Stomach (tissue), 19 donors: ENCODE data around the gene B4GALT3. TPM values are rescaled to one million over a fixed set of nuclear protein-coding genes. Genes with fewer than 3 reads are reported as not detected.

ENCODE experiments used
- DNase-seq, 2 donors: peaks; one replicate each; pipeline versions ENCODE4 v3.0.0 to v3.0.0-alpha.2; 2013 to 2019
- H3K27ac ChIP-seq, 5 donors: fragments of 200-600 bp in 4 of 5; sonication (generic) in 4 of 5; one replicate each; pipeline ENCODE4 v1.5.1; 2013 to 2019; ENCODE audit warnings: mild to moderate bottlenecking in 1 of 5, moderate library complexity in 1 of 5
- H3K27me3 ChIP-seq, 3 donors: fragments of 200-600 bp; sonication (generic); one replicate each; pipeline ENCODE4 v1.5.1; 2017 to 2019; ENCODE audit warnings: mixed run types in 1 of 3
- H3K36me3 ChIP-seq, 4 donors: fragments of 200-600 bp; sonication (generic); 1 replicate in 3 of 4; 2 replicates in 1 of 4; pipeline ENCODE4 v1.5.1; 2016 to 2019
- H3K4me1 ChIP-seq, 4 donors: fragments of 200-600 bp; sonication (generic); one replicate each; pipeline ENCODE4 v1.5.1; 2016 to 2019
- H3K4me3 ChIP-seq, 4 donors: fragments of 200-600 bp; sonication (generic) in 3 of 4; one replicate each; pipeline ENCODE4 v1.5.1; 2016 to 2019; ENCODE audit warnings: mild to moderate bottlenecking in 1 of 4
- H3K9me3 ChIP-seq, 4 donors: fragments of 200-600 bp; sonication (generic); one replicate each; pipeline ENCODE4 v1.5.1; 2016 to 2019
- CTCF ChIP-seq, 7 experiments: fragments of 450-650 bp in 4 of 7; fragments of 200-600 bp in 3 of 7; sonication (generic) in 3 of 7; IDR thresholded peaks; one replicate each; pipeline ENCODE4 v1.5.1; 2016 to 2019; ENCODE audit warnings: antibody characterized with exemption in 7 of 7, control low read depth in 2 of 7, mild to moderate bottlenecking in 1 of 7
- EP300 ChIP-seq: sonication (generic); formaldehyde crosslinking; IDR thresholded peaks from one replicate; pipeline ENCODE4 v1.6.1; 2017; ENCODE audit warnings: antibody characterized with exemption
- POLR2A ChIP-seq, 4 donors: fragments of 450-650 bp; IDR thresholded peaks; one replicate each; pipeline ENCODE4 v1.6.1; 2016; ENCODE audit warnings: antibody characterized with exemption in 4 of 4, control low read depth in 2 of 4, mild to moderate bottlenecking in 1 of 4, moderate library complexity in 1 of 4
- POLR2AphosphoS5 ChIP-seq, 3 donors: sonication (generic); formaldehyde crosslinking; IDR thresholded peaks; one replicate each; pipeline ENCODE4 v1.6.1; 2016; ENCODE audit warnings: antibody characterized with exemption in 3 of 3
- WGBS, 5 donors: extraction: QIAGEN DNeasy Blood & Tissue Kit in 3 of 5; methylation state at CpG; one replicate each; pipeline versions ENCODE4 v1.1.5 to v1.1.7; 2013 to 2018; 5-methylcytosine and 5-hydroxymethylcytosine counted together
- intact Hi-C: fragments of 100-400 bp; cut with DNase I; formaldehyde crosslinking; loops from one replicate; pipeline ENCODE4 v1.15.1; 2023; ENCODE audit warnings: low total_unique reads
- long read RNA-seq, 10 donors: transcript quantifications; one replicate each; lab custom pipeline, GENCODE V29; 2026
- polyA plus RNA-seq, 3 donors: library from polyadenylated mRNA; stranded (reverse); fragments of 200-250 nt; gene quantifications; one replicate each; pipeline ENCODE4 v1.2.3, GENCODE V29; 2013
- total RNA-seq, 5 donors: library from RNA; depleted of rRNA; stranded (reverse); fragments of >200 nt; gene quantifications; one replicate each; pipeline versions ENCODE4 v1.1.0 to v1.2.3, GENCODE V29; 2014 to 2016
- donor health status: healthy with polysubstance abuse.
- donor health status: Bipolar disorder and iron deficiency.
- donor health status: healthy.

B4GALT3 gene
- total RNA-seq (10 to 100 TPM; 12.2 to 25.8 (median 17.3) TPM), polyA plus RNA-seq (10 to 100 TPM; 17.5 to 21.7 (median 18.8) TPM)
- long read RNA-seq, donor 1, partial matches to known transcripts = 0 of 10 reads
- long read RNA-seq, donor 1, other reads (novel, unspliced or antisense) = 0 of 10 reads
- long read RNA-seq, donor 2, transcript B4GALT3-209 (2 exons, 308 nt) = major isoform, 6 of 8 reads
- long read RNA-seq, donor 2, partial matches to known transcripts = 0 of 8 reads
- long read RNA-seq, donor 2, other reads (novel, unspliced or antisense) = 0 of 8 reads
- long read RNA-seq, donor 3, partial matches to known transcripts = 0 of 6 reads
- long read RNA-seq, donor 3, other reads (novel, unspliced or antisense) = 0 of 6 reads
- long read RNA-seq, donor 4 = 0 reads
- long read RNA-seq, donor 5, partial matches to known transcripts = 0 of 8 reads
- long read RNA-seq, donor 5, other reads (novel, unspliced or antisense) = 0 of 8 reads
- long read RNA-seq, donor 6 = 0 reads
- long read RNA-seq, donor 7, partial matches to known transcripts = 0 of 1 reads
- long read RNA-seq, donor 7, other reads (novel, unspliced or antisense) = 0 of 1 reads
- long read RNA-seq, donor 8, transcript B4GALT3-209 (2 exons, 308 nt) = major isoform, 5 of 14 reads
- long read RNA-seq, donor 8, partial matches to known transcripts = 5 of 14 reads
- long read RNA-seq, donor 8, other reads (novel, unspliced or antisense) = 0 of 14 reads
- long read RNA-seq, donor 9, partial matches to known transcripts = 0 of 3 reads
- long read RNA-seq, donor 9, other reads (novel, unspliced or antisense) = 0 of 3 reads
- long read RNA-seq, donor 10, partial matches to known transcripts = 0 of 2 reads
- long read RNA-seq, donor 10, other reads (novel, unspliced or antisense) = 0 of 2 reads

GRCh38 chr1:161177112-161177935 is at the start of gene B4GALT3:
Gene B4GALT3, minus strand, starts transcription at chr1:161177507. Its CDS starts 1,447 bp downstream, at chr1:161176060.
- H3K4me1 ChIP-seq = peaks cover 28 to 52% (median 38%) of the 10 kb centered on the region in 4 donors
- peak within 1 kb of the TSS; percentile 71 to 95 (median 82) for H3K4me3 ChIP-seq
- WGBS, 5 donors = 2 to 6% (median 4%) methylated on average over 27 to 50 of the region's 50 CpGs
- no peaks in the 10 kb centered on the region for H3K9me3 ChIP-seq
- peak; percentile 92 to 96 for DNase-seq
- intact Hi-C loops = no loop called here
- TF ChIP-seq POLR2AphosphoS5 (IDR thresholded peaks at IDR 0.05) (peak; percentile 57 to 91 (median 86)), CTCF (IDR thresholded peaks at IDR 0.05) (no peak), POLR2A (IDR thresholded peaks at IDR 0.05) (peak in 2 of 4 donors; percentile 52 to 69)
- H3K27me3 ChIP-seq = no peaks in the 10 kb centered on the region
- peak within 1 kb of the TSS; percentile 91 to 96 (median 95) for H3K27ac ChIP-seq
- peaks cover 19 to 37% (median 37%) of the 10 kb centered on the region in 4 donors for H3K36me3 ChIP-seq

- H3K4me3 ChIP-seq = peak overlapping the region; percentile 65 to 83 (median 78)
- TF ChIP-seq POLR2AphosphoS5 (IDR thresholded peaks at IDR 0.05) (no peak), POLR2A (IDR thresholded peaks at IDR 0.05) (no peak), EP300 (no peak), CTCF (IDR thresholded peaks at IDR 0.05) (no peak)
- WGBS, 5 donors = 39 to 72% (median 61%) methylated on average over 3 of the region's 3 CpGs
- no peak for DNase-seq
- H3K27ac ChIP-seq = peak overlapping the region in 4 of 5 donors; percentile 15 to 84 (median 80)
- H3K27me3 ChIP-seq = no peaks in the 10 kb centered on the region
- H3K4me1 ChIP-seq = peaks cover 16 to 42% (median 29%) of the 10 kb centered on the region in 4 donors
- intact Hi-C loops = loop anchor here (5.0 kb wide), 1 partner anchor 156 kb away; no protein-coding TSS in a partner anchor
- H3K9me3 ChIP-seq = no peaks in the 10 kb centered on the region
- peaks cover 20 to 37% (median 29%) of the 10 kb centered on the region in 4 donors for H3K36me3 ChIP-seq
Observed at GRCh38 chr1:161226759-161227158, 49.5 kb upstream of the B4GALT3 start.

GRCh38 chr1:161226320-161226711 is 49.0 kb upstream of the B4GALT3 start:
- Histone ChIP-seq H3K27me3 (no peaks in the 10 kb centered on the region), H3K36me3 (peaks cover 20 to 37% (median 29%) of the 10 kb centered on the region in 4 donors), H3K4me1 (peaks cover 16 to 42% (median 29%) of the 10 kb centered on the region in 4 donors), H3K4me3 (peak overlapping the region; percentile 65 to 83 (median 78)), H3K9me3 (no peaks in the 10 kb centered on the region), H3K27ac (peak overlapping the region in 4 of 5 donors; percentile 75 to 84 (median 80))
- DNase-seq = no peak
- TF ChIP-seq POLR2AphosphoS5 (IDR thresholded peaks at IDR 0.05) (no peak), EP300 (no peak), POLR2A (IDR thresholded peaks at IDR 0.05) (no peak), CTCF (IDR thresholded peaks at IDR 0.05) (no peak)
- intact Hi-C loops = loop anchor here (5.0 kb wide), 1 partner anchor 156 kb away; no protein-coding TSS in a partner anchor
- 6 to 13% (median 9%) methylated on average over 14 to 15 of the region's 15 CpGs for WGBS, 5 donors
